ENCODE data around the gene EPHB2.

- TF ChIP-seq, protein P1, sequence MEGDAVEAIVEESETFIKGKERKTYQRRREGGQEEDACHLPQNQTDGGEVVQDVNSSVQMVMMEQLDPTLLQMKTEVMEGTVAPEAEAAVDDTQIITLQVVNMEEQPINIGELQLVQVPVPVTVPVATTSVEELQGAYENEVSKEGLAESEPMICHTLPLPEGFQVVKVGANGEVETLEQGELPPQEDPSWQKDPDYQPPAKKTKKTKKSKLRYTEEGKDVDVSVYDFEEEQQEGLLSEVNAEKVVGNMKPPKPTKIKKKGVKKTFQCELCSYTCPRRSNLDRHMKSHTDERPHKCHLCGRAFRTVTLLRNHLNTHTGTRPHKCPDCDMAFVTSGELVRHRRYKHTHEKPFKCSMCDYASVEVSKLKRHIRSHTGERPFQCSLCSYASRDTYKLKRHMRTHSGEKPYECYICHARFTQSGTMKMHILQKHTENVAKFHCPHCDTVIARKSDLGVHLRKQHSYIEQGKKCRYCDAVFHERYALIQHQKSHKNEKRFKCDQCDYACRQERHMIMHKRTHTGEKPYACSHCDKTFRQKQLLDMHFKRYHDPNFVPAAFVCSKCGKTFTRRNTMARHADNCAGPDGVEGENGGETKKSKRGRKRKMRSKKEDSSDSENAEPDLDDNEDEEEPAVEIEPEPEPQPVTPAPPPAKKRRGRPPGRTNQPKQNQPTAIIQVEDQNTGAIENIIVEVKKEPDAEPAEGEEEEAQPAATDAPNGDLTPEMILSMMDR (IDR thresholded peaks at IDR 0.05) = no peak
- no peak for TF ChIP-seq POLR2A (IDR thresholded peaks at IDR 0.05)
These were observed 8.1 kb upstream of the EPHB2 start for GRCh38 chr1:22702296-22703085.
